ENCODE results near the gene FGFRL1. TPM values are rescaled to one million over a fixed set of nuclear protein-coding genes. Genes with fewer than 3 reads are reported as not detected.

FGFRL1 gene
- total and polyA plus RNA-seq, 2 donors (not counting 1 experiment from before 2014, with no cell fraction given): 6.1 to 10.0 TPM

- H3K4me1 ChIP-seq (ENCODE audit: control insufficient read depth, extremely low read depth, insufficient read depth, low read length): no peaks in the 10 kb centered on the region
- no peaks in the 10 kb centered on the region for H3K79me2 ChIP-seq (ENCODE audit: control insufficient read depth, insufficient read depth, low read length)
- no peaks in the 10 kb centered on the region for H3K27me3 ChIP-seq (ENCODE audit: control insufficient read depth, insufficient read depth, low read length)
- H3K36me3 ChIP-seq (ENCODE audit: control insufficient read depth, insufficient read depth, low read length): no peaks in the 10 kb centered on the region
- no peak overlapping the region for H3K4me3 ChIP-seq (replicated peaks in 1 of 4; ENCODE audit: control extremely low read depth in 1 of 4, insufficient read depth in 1 of 4, low read depth in 3 of 4, low read length in 4 of 4)
- no peaks in the 10 kb centered on the region for H3K9me3 ChIP-seq (ENCODE audit: control insufficient read depth, insufficient read depth, low read depth, low read length)
- H2AFZ ChIP-seq (ENCODE audit: low read length): no peak overlapping the region
- no peak for DNase-seq (ENCODE audit: low read depth in 2 of 2)
- H4K20me1 ChIP-seq (ENCODE audit: control insufficient read depth, extremely low read depth, insufficient read depth, low read length): no peaks in the 10 kb centered on the region
- TF ChIP-seq EZH2 (IDR thresholded peaks at IDR 0.05; ENCODE audit: low read length, missing control alignments): no peak
- TF ChIP-seq, protein P1, sequence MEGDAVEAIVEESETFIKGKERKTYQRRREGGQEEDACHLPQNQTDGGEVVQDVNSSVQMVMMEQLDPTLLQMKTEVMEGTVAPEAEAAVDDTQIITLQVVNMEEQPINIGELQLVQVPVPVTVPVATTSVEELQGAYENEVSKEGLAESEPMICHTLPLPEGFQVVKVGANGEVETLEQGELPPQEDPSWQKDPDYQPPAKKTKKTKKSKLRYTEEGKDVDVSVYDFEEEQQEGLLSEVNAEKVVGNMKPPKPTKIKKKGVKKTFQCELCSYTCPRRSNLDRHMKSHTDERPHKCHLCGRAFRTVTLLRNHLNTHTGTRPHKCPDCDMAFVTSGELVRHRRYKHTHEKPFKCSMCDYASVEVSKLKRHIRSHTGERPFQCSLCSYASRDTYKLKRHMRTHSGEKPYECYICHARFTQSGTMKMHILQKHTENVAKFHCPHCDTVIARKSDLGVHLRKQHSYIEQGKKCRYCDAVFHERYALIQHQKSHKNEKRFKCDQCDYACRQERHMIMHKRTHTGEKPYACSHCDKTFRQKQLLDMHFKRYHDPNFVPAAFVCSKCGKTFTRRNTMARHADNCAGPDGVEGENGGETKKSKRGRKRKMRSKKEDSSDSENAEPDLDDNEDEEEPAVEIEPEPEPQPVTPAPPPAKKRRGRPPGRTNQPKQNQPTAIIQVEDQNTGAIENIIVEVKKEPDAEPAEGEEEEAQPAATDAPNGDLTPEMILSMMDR (conservative IDR thresholded peaks at IDR 0.05 in 1 of 2, IDR thresholded peaks at IDR 0.05 in 1 of 2; ENCODE audit: low read depth in 1 of 2, low read length in 2 of 2): no peak
- H3K27ac ChIP-seq (ENCODE audit: insufficient read depth, low read length): no peak overlapping the region
- no peak overlapping the region for H3K4me2 ChIP-seq (ENCODE audit: extremely low read depth, insufficient read depth, low read length)
- no peak overlapping the region for H3K9ac ChIP-seq (ENCODE audit: insufficient read depth, low read length)
These were observed 7.9 kb downstream of the FGFRL1 start for GRCh38 chr4:1019320-1019719.

- Histone ChIP-seq H3K9me3 (ENCODE audit: control insufficient read depth, insufficient read depth, low read depth, low read length) (no peaks in the 10 kb centered on the region), H3K27ac (ENCODE audit: insufficient read depth, low read length) (no peak overlapping the region), H4K20me1 (ENCODE audit: control insufficient read depth, extremely low read depth, insufficient read depth, low read length) (no peaks in the 10 kb centered on the region), H3K4me2 (ENCODE audit: extremely low read depth, insufficient read depth, low read length) (no peak overlapping the region), H3K27me3 (ENCODE audit: control insufficient read depth, insufficient read depth, low read length) (no peaks in the 10 kb centered on the region), H3K4me1 (ENCODE audit: control insufficient read depth, extremely low read depth, insufficient read depth, low read length) (no peaks in the 10 kb centered on the region), H2AFZ (ENCODE audit: low read length) (no peak overlapping the region), H3K79me2 (ENCODE audit: control insufficient read depth, insufficient read depth, low read length) (no peaks in the 10 kb centered on the region), H3K36me3 (ENCODE audit: control insufficient read depth, insufficient read depth, low read length) (no peaks in the 10 kb centered on the region), H3K9ac (ENCODE audit: insufficient read depth, low read length) (no peak overlapping the region), H3K4me3 (replicated peaks in 1 of 4; ENCODE audit: control extremely low read depth in 1 of 4, insufficient read depth in 1 of 4, low read depth in 3 of 4, low read length in 4 of 4) (no peak overlapping the region)
- DNase-seq (ENCODE audit: low read depth in 2 of 2): no peak
- TF ChIP-seq EZH2 (IDR thresholded peaks at IDR 0.05; ENCODE audit: low read length, missing control alignments): no peak
- TF ChIP-seq, protein P1 (conservative IDR thresholded peaks at IDR 0.05 in 1 of 2, IDR thresholded peaks at IDR 0.05 in 1 of 2; ENCODE audit: low read depth in 1 of 2, low read length in 2 of 2): no peak
These were observed 8.5 kb downstream of the FGFRL1 start for GRCh38 chr4:1019729-1020470.

DNA sequence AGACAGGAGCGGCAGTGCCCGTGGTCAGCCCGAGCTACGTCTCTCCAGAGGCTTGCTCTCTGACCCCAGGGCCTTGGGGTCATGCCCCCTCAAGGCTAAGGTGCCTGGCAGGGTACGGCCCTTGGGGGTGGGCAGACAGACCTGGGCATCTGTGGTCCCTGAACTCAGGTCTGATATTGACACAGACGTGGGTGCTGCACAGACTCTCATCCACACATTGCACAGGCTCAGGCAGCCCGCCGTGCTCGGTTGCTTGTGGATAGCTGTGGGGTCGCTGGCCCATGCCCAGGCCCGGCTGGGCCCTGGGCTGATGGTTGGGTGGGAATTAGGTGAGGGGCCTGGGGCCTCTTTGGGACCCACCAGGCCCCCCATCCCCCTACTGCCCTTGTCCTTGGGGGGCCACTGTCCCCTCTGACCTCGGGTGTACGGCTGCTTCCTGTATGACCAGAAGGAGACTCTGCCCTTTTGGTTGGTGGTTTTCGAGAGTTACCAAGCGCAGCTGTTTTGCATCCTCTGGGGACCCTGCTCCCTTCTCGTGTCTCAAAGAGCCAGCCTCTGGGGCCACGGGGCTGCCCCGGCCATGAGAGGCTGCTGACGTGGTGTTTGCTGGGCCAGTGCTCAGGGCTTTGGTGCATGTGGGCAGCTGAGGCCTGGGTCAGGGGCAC lies 10.1 kb downstream of the FGFRL1 start:
- no peaks in the 10 kb centered on the region for H3K27me3 ChIP-seq (ENCODE audit: control insufficient read depth, insufficient read depth, low read length)
- H4K20me1 ChIP-seq (ENCODE audit: control insufficient read depth, extremely low read depth, insufficient read depth, low read length): no peaks in the 10 kb centered on the region
- H2AFZ ChIP-seq (ENCODE audit: low read length): no peak overlapping the region
- H3K27ac ChIP-seq (ENCODE audit: insufficient read depth, low read length): no peak overlapping the region
- no peak overlapping the region for H3K4me3 ChIP-seq (replicated peaks in 1 of 4; ENCODE audit: control extremely low read depth in 1 of 4, insufficient read depth in 1 of 4, low read depth in 3 of 4, low read length in 4 of 4)
- TF ChIP-seq, protein P1 (conservative IDR thresholded peaks at IDR 0.05 in 1 of 2, IDR thresholded peaks at IDR 0.05 in 1 of 2; ENCODE audit: low read depth in 1 of 2, low read length in 2 of 2): no peak
- TF ChIP-seq EZH2 (IDR thresholded peaks at IDR 0.05; ENCODE audit: low read length, missing control alignments): no peak
- no peak for DNase-seq (ENCODE audit: low read depth in 2 of 2)
- no peak overlapping the region for H3K4me2 ChIP-seq (ENCODE audit: extremely low read depth, insufficient read depth, low read length)
- no peaks in the 10 kb centered on the region for H3K79me2 ChIP-seq (ENCODE audit: control insufficient read depth, insufficient read depth, low read length)
- H3K9me3 ChIP-seq (ENCODE audit: control insufficient read depth, insufficient read depth, low read depth, low read length): no peaks in the 10 kb centered on the region
- no peak overlapping the region for H3K9ac ChIP-seq (ENCODE audit: insufficient read depth, low read length)
- peaks cover 2% of the 10 kb centered on the region for H3K36me3 ChIP-seq (ENCODE audit: control insufficient read depth, insufficient read depth, low read length)
- H3K4me1 ChIP-seq (ENCODE audit: control insufficient read depth, extremely low read depth, insufficient read depth, low read length): no peaks in the 10 kb centered on the region

Data from fibroblast of lung (primary cell).